Fibroblast of the aortic adventitia (primary cell): ENCODE measurements around the gene STAC. TPM values are rescaled to one million over a fixed set of nuclear protein-coding genes. Genes with fewer than 3 reads are reported as not detected.
A peak's percentile ranks its signal among the peaks of the same experiment; 100 is the strongest.

Experiments
- DNase-seq: peaks from one replicate; pipeline ENCODE4 v3.0.0-alpha.2; 2010; ENCODE audit warnings: low read depth
- H3K4me3 ChIP-seq: 2 replicates; pipeline ENCODE4 v1.5.1; 2011; ENCODE audit warnings: low read depth, mild to moderate bottlenecking, control low read depth, low read length, moderate library complexity
- CTCF ChIP-seq: IDR thresholded peaks from 2 replicates; pipeline ENCODE4 v1.5.1; 2011; ENCODE audit warnings: mild to moderate bottlenecking, low read length, control low read depth, inconsistent platforms; ENCODE audit not compliant: insufficient read depth
- total RNA-seq: library from RNA; depleted of rRNA; stranded (reverse); fragments of >200 nt; gene quantifications from 2 replicates; pipeline ENCODE4 v1.2.3, GENCODE V29; 2012; ENCODE audit warnings: low replicate concordance

STAC gene
- total RNA-seq, 1 donor = 14.8 TPM

GRCh38 chr3:36366308-36366707 is 14.0 kb upstream of the STAC start:
- no peak for DNase-seq
- H3K4me3 ChIP-seq = no peak overlapping the region
- TF ChIP-seq CTCF = no peak

DNA sequence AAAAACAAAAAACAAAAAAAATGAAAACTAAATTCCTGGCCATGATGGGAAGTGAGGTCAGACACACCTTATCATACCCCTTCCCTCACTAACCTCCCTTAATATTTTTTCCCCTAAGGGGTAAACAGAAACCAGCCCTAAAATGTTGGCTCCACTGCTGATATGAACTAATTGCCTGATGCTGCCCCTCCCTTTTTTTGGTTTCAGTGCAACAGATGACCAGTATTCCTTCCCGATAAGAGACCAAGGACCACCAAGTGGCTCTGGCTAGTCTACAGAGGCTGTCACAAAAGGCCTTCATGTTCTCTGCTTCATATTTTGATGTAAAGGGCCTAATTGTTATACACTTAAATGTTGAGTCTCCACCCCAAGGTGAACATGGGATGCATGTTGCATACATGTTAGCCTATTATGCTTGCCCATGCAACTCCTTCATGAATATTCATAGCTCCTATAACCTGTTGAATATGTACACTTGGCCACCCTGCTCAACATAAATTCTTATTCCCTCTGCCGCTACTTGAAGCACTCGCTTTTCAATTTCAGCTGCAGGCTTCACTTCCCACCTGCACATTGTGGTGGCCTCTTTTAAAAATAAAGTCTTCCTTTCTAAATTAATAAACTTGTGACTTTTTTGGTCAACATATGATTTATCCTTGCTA is 12.3 kb upstream of the STAC start:
- H3K4me3 ChIP-seq = no peak overlapping the region
- no peak for DNase-seq
- TF ChIP-seq CTCF = no peak

DNA sequence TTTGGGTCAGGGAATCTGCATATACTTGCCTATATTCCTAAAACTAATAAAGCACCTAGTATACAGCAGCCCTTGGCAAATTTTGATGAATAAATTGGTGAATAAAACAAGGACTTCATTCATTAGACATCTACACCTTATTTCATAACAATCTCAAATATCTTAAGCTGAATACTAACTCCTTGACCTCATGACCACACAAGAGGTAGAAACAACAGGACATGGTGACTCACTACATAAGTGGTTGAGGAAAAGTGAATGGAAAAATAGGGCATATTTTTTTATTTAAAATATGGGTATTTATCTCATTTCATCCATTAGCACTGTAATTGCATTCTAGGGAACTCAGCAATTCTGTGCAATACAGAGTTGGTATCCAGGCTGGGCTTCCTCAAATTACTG is 7.8 kb upstream of the STAC start:
- peak; percentile 67 for DNase-seq
- H3K4me3 ChIP-seq = no peak overlapping the region
- no peak for TF ChIP-seq CTCF

GRCh38 chr3:36373084-36373483 is 7.2 kb upstream of the STAC start:
- peak; percentile 95 for DNase-seq

DNA sequence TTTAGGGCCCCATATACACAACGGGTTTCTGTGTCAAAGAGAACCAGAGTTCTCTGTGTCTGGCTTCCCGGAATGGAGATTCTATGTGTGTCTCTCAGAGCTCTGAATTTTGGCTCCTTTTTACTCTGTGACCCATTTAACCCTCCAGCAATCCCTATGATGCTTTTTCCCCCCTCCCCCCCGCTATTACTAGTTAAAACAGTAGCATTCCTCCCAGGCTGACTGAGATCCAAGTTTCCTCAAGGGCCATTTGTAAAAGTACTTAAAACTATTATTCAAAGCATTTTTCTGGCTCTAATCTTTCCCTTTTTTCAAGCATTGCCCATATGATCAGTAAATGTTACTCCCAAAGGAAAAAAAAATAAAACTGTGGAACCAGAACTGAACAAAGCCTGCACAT is 6.6 kb upstream of the STAC start:
- DNase-seq = peak; percentile 4
- H3K4me3 ChIP-seq = no peak overlapping the region
- no peak for TF ChIP-seq CTCF

More at GRCh38 chr3:36373084-36373483, 7.2 kb upstream of the STAC start:
- no peak overlapping the region for H3K4me3 ChIP-seq
- TF ChIP-seq CTCF = no peak

DNA sequence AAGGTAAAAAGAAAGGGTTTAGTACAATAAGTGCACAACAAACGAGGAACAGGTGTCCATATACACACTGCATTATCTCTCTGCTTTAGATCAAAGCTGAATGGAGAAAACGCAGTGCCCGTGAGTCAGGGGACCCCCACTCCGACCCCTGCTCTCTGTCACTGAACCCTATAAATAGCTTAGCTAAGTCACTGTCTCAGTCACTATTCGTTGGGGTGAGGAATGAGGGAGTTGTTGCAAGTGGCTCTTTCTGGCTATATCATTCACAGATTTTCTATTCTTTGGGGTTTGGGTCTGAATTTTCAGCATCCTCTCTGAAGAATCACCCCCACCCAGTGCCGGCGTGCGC is 458 bp upstream of the STAC start:
- no peak for TF ChIP-seq CTCF
- H3K4me3 ChIP-seq = peak overlapping the region; percentile 81
- DNase-seq = peak; percentile 3
